ENCODE data around the gene PSMD8. TPM values are rescaled to one million over a fixed set of nuclear protein-coding genes. Genes with fewer than 3 reads are reported as not detected.
"Not testable (repeated sequence)": the region's sequence is repeated elsewhere in the genome, so short reads cannot be mapped to it uniquely, and the experiment has no call there.

Gene PSMD8
- total RNA-seq, 2 experiments from 2014 or later: 169 to 238 TPM

GRCh38 chr19:38411041-38411712 is 36.8 kb downstream of the PSMD8 start:
- Histone ChIP-seq H3K36me3 (ENCODE audit: insufficient read depth, low read length) (peaks cover 7% of the 10 kb centered on the region; the same call in 1 of the 2 replicates), H3K4me1 (ENCODE audit: insufficient read depth, low read length, poor library complexity, severe bottlenecking) (no peaks in the 10 kb centered on the region), H2AFZ (ENCODE audit: low read length) (no peak overlapping the region), H4K20me1 (ENCODE audit: insufficient read depth, low read length) (no peaks in the 10 kb centered on the region), H3K79me2 (ENCODE audit: insufficient read depth, low read depth, low read length) (no peaks in the 10 kb centered on the region), H3K9me2 (ENCODE audit: insufficient read depth, low read length) (no peaks in the 10 kb centered on the region), H3K4me2 (ENCODE audit: low read length) (no peak overlapping the region), H3K27ac (ENCODE audit: low read depth, low read length, poor library complexity, severe bottlenecking) (no peak overlapping the region), H3K4me3 (ENCODE audit: low read depth, low read length, poor library complexity, severe bottlenecking) (no peak overlapping the region), H3K9me3 (ENCODE audit: low read length) (no peaks in the 10 kb centered on the region)
- ChIA-PET POLR2A (interaction anchor here (0.6 kb wide), 1 partner anchor 331 kb away, joined by 6 read pairs; no protein-coding TSS in a partner anchor), CTCF (ENCODE audit: unreplicated experiment) (no interaction called here)
- BruUV-seq (replicated peaks): no TSS peak
- intact Hi-C loops (cut with micrococcal nuclease; ENCODE audit: unreplicated experiment): no loop called here
- TF ChIP-seq CTCF (conservative IDR thresholded peaks at IDR 0.05; ENCODE audit: low read length): no peak
- TF ChIP-seq EZH2phosphoT487 (IDR thresholded peaks at IDR 0.05; ENCODE audit: borderline replicate concordance, low read depth, low read length): no peak
- no peak for DNase-seq (ENCODE audit: low spot score)

- H4K20me1 ChIP-seq (ENCODE audit: insufficient read depth, low read length); CTCF ChIA-PET (ENCODE audit: unreplicated experiment); H3K9me2 ChIP-seq (ENCODE audit: insufficient read depth, low read length); H3K36me3 ChIP-seq (ENCODE audit: insufficient read depth, low read length); H3K4me1 ChIP-seq (ENCODE audit: insufficient read depth, low read length, poor library complexity, severe bottlenecking); DNase-seq (ENCODE audit: low spot score); intact Hi-C loops (cut with micrococcal nuclease; ENCODE audit: unreplicated experiment); H3K4me2 ChIP-seq (ENCODE audit: low read length); H2AFZ ChIP-seq (ENCODE audit: low read length); BruUV-seq (replicated peaks); H3K79me2 ChIP-seq (ENCODE audit: insufficient read depth, low read depth, low read length); H3K9me3 ChIP-seq (ENCODE audit: low read length); H3K27ac ChIP-seq (ENCODE audit: low read depth, low read length, poor library complexity, severe bottlenecking); POLR2A ChIA-PET; H3K4me3 ChIP-seq (ENCODE audit: low read depth, low read length, poor library complexity, severe bottlenecking): not testable (repeated sequence)
Measured at GRCh38 chr19:38411898-38412297, 37.5 kb downstream of the PSMD8 start.

GRCh38 chr19:38412491-38412890 is 38.1 kb downstream of the PSMD8 start:
- Histone ChIP-seq H3K9me3 (ENCODE audit: low read length) (no peaks in the 10 kb centered on the region), H3K9me2 (ENCODE audit: insufficient read depth, low read length) (no peaks in the 10 kb centered on the region), H3K79me2 (ENCODE audit: insufficient read depth, low read depth, low read length) (no peaks in the 10 kb centered on the region), H3K36me3 (ENCODE audit: insufficient read depth, low read length) (no peaks in the 10 kb centered on the region), H3K4me2 (ENCODE audit: low read length) (no peak overlapping the region), H3K27ac (ENCODE audit: low read depth, low read length, poor library complexity, severe bottlenecking) (no peak overlapping the region), H4K20me1 (ENCODE audit: insufficient read depth, low read length) (no peaks in the 10 kb centered on the region), H3K4me3 (ENCODE audit: low read depth, low read length, poor library complexity, severe bottlenecking) (no peak overlapping the region), H3K4me1 (ENCODE audit: insufficient read depth, low read length, poor library complexity, severe bottlenecking) (peaks cover 5% of the 10 kb centered on the region), H2AFZ (ENCODE audit: low read length) (no peak overlapping the region)
- BruUV-seq (replicated peaks): no TSS peak
- ChIA-PET CTCF (ENCODE audit: unreplicated experiment) (no interaction called here), POLR2A (no interaction called here)
- TF ChIP-seq CTCF (conservative IDR thresholded peaks at IDR 0.05; ENCODE audit: low read length): no peak
- no peak for TF ChIP-seq EZH2phosphoT487 (IDR thresholded peaks at IDR 0.05; ENCODE audit: borderline replicate concordance, low read depth, low read length)
- DNase-seq (ENCODE audit: low spot score): no peak
- intact Hi-C loops (cut with micrococcal nuclease; ENCODE audit: unreplicated experiment): no loop called here
